GM10248 (cell line): ENCODE results near the gene MAN1B1.
A peak's percentile ranks its signal among the peaks of the same experiment; 100 is the strongest.

Experiments used
- CTCF ChIA-PET: fragments of 300-600 bp; sonication (Branson Sonifier 250); formaldehyde crosslinking; extraction: SDS; loops from one replicate; lab custom pipeline; 2021; ENCODE audit warnings: antibody characterized with exemption; lab: Yijun Ruan, JAX
- POLR2A ChIA-PET: fragments of 350-650 bp; sonication (Branson Sonifier 250); formaldehyde crosslinking; extraction: SDS; loops from one replicate; lab custom pipeline; 2020; ENCODE audit warnings: antibody characterized with exemption; lab: Yijun Ruan, JAX
- DNase-seq: peaks from one replicate; pipeline ENCODE4 v3.0.0; 2012; ENCODE audit errors: extremely low spot score
- CTCF ChIP-seq: IDR thresholded peaks from 2 replicates; pipeline ENCODE4 v1.5.1; 2012; ENCODE audit warnings: mild to moderate bottlenecking, low read depth; ENCODE audit errors: extremely low read depth, missing control alignments, control extremely low read depth

The MAN1B1 gene

GRCh38 chr9:137108608-137109249 is 21.9 kb downstream of the MAN1B1 start:
- DNase-seq: peak; percentile 7
- ChIA-PET CTCF (interaction anchor here (1.0 to 1.4 kb wide), 2 partner anchors 11 to 13 kb away, joined by 4 to 5 read pairs; no protein-coding TSS in a partner anchor), POLR2A (interaction anchor here (1.4 kb wide), 1 partner anchor 13 kb away, joined by 4 read pairs; no protein-coding TSS in a partner anchor)

GRCh38 chr9:137109250-137110146 is 22.7 kb downstream of the MAN1B1 start:
- TF ChIP-seq CTCF: no peak
- peak; percentile 8 for DNase-seq
- POLR2A ChIA-PET: no interaction called here
- CTCF ChIA-PET: interaction anchor here (1.0 to 1.4 kb wide), 2 partner anchors 12 to 14 kb away, joined by 4 to 5 read pairs; no protein-coding TSS in a partner anchor

More at GRCh38 chr9:137108608-137109249, 21.9 kb downstream of the MAN1B1 start:
- TF ChIP-seq CTCF: no peak

DNA sequence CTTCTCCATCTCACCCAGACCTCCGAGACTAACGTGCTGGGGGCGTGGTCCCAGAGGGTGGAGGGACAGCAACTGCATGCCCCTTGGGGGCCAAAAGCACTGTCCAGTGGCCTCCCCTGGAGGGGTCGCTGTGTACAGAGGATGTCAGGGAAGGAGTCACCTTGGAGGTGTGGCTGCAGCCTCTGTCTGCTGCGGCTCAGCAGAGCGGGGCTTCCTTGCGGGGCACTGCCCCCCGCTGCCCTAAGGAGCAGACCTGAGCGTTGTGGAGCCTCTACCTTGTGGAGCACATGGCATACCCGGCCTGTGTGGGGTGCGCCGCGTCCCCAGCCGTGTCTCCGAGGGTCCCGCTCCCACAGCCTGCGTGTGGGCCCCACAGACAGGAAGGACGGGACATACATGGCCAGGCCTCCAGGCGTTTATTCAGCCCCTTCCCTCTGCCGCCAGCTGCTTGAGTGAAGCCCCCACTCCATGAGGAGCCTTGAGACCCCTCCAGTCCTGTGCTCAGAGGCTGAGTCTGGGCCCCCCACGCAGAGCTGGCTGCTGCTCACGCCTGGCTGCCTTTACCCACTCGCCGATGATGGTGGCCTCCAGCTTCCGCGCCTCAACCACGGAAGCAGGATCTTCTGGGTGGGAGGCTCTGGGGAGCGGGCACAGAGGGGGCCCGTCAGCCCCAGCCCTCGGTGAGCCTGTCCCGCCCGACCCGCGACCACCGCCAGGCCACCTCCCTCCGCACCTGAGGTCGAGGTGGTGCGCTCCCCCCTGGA is 23.5 kb downstream of the MAN1B1 start:
- ChIA-PET POLR2A (no interaction called here), CTCF (no interaction called here)
- TF ChIP-seq CTCF: no peak
- peak; percentile 13 for DNase-seq

DNA sequence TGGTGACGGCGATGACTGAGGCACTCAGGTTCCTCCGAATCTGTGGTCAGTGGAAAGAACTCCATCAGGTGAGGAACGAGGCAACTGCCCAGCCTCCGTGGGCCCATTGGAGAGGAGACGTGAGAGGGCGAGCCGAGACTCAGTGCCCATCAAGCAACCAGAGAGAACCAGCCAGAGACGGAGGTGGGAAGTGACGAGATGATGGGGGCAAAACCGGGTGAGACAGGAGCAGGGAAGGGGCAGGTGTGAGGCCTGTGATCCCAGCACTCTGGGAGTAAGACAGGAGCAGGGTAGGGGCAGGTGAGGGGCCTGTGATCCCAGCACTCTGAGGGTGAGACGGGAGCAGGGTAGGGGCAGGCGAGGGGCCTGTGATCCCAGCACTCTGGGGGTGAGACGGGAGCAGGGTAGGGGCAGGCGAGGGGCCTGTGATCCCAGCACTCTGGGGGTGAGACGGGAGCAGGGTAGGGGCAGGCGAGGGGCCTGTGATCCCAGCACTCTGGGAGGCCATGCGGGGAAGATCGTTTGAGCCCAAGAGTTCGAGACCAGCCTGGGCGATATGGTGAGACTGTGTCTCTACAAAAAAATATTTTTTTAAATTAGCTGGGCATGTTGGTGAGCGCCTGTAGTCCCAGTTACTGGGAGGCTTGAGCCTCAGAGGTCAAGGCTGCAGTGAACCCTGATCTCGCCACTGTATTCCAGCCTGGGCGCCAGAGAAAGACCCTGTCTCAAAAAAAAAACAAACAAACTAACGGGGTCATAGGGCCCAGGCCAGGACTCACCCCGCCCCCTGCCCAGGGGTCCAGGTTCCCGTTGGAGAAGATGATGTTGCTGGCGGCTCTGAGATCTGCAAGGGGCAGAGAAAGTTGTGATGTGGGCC is 24.4 kb downstream of the MAN1B1 start:
- TF ChIP-seq CTCF: no peak
- DNase-seq: no peak
- ChIA-PET POLR2A (interaction anchor here (1.0 kb wide), 1 partner anchor 130 kb away, joined by 3 read pairs; the partner anchor contains the start of gene TUBB4B), CTCF (interaction anchor here (1.1 to 1.3 kb wide), 3 partner anchors 44 to 82 kb away, joined by 3 to 4 read pairs (median 3); no protein-coding TSS in a partner anchor)

GRCh38 chr9:137111788-137112563 is 25.2 kb downstream of the MAN1B1 start:
- TF ChIP-seq CTCF: no peak
- POLR2A ChIA-PET: interaction anchor here (1.0 kb wide), 1 partner anchor 129 kb away, joined by 3 read pairs; the partner anchor contains the start of gene TUBB4B
- DNase-seq: no peak
- CTCF ChIA-PET: interaction anchor here (1.1 to 1.3 kb wide), 3 partner anchors 45 to 82 kb away, joined by 3 to 4 read pairs (median 3); no protein-coding TSS in a partner anchor
